HG03342 (cell line): ENCODE measurements around the gene TGM3.
"Not testable (repeated sequence)": the region's sequence is repeated elsewhere in the genome, so short reads cannot be mapped to it uniquely, and the experiment has no call there.

Source experiments
- ATAC-seq: cut with Tn5 transposase; IDR thresholded peaks from one replicate; pipeline ENCODE4 v1.9.1; 2021; ENCODE audit warnings: mild to moderate bottlenecking, moderate library complexity; ENCODE audit not compliant: unreplicated experiment

TGM3 gene, protein sequence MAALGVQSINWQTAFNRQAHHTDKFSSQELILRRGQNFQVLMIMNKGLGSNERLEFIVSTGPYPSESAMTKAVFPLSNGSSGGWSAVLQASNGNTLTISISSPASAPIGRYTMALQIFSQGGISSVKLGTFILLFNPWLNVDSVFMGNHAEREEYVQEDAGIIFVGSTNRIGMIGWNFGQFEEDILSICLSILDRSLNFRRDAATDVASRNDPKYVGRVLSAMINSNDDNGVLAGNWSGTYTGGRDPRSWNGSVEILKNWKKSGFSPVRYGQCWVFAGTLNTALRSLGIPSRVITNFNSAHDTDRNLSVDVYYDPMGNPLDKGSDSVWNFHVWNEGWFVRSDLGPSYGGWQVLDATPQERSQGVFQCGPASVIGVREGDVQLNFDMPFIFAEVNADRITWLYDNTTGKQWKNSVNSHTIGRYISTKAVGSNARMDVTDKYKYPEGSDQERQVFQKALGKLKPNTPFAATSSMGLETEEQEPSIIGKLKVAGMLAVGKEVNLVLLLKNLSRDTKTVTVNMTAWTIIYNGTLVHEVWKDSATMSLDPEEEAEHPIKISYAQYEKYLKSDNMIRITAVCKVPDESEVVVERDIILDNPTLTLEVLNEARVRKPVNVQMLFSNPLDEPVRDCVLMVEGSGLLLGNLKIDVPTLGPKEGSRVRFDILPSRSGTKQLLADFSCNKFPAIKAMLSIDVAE

DNA sequence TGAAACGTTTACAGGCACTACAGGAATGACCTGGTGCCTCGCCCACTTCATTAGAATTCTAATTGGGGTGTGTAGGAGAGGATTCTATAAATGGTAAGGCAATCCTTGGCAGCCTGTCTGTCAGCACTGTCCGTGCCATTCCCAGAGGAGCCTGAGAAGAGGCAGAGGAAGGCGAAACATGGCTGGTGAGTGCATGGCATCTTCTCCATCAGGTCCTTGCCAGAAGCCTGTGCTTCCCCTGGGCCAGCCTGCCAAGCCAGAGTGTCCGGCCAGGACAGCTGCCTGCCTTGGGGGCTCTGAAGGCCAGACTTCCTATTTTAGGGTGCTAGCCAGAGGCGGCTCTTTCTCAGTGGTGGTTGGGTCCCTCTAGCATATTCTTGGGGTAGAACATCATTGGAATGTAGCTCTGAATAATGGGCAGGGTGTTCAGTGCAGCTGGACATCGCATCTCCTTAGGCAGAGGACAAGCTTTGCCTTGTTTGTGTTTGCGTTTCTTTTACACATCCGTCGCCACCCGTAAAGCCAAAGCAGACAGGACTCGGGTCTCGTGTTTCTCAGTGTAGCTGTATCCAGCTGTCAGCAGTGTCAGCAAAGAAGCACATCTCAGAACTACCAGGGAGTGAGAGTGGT is at the start of gene TGM3:
Gene TGM3 (plus strand): TSS at position 116 of the 630 bp plus-strand sequence. CDS start 63 bp downstream, at position 179.
- ATAC-seq = no peak

DNA sequence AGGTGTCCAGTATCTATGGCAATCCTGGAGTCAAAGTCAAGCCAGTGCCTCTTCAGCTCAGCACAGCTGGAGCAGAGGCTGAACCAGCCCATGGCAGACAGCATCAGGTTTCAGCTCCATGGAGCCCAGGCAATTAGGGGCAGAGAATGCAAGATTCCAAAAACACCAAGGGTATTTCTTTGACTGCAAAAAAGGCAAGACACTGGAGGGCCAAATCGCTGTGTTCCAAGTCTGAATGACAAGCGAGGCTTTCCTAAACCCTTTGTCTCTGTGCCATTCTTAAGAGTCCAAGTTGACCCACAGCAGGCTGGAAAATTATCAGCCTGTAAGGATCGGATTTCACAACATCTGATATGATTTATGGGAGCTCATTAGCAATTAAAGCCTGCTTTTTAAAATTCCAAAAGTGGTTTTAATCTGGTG is 49.7 kb upstream of the TGM3 start:
- no peak for ATAC-seq

DNA sequence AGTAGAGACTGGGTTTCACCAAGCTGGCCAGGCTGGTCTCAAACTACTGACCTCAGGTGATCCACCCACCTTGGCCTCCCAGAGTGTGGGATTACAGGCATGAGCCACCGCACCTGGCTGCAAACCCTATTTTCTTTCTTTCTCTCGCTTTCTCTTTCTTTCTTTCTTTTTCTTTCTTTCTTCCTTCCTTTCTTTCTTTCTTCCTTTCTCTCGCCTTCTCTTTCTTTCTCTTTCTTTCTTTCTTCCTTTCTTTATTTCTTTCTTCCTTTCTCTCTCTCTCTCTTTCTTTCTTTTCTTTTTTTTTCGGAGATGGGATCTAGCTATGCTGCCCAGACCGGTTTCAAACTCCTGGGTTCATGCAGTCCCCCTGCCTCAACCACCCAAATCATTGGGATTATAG is 47.0 kb upstream of the TGM3 start:
- ATAC-seq = no peak

GRCh38 chr20:2249935-2250334 is 45.9 kb upstream of the TGM3 start:
- ATAC-seq = no peak

- no peak for ATAC-seq
Observed at GRCh38 chr20:2252419-2252997, 43.3 kb upstream of the TGM3 start.

GRCh38 chr20:2253256-2253655 is 42.5 kb upstream of the TGM3 start:
- ATAC-seq = no peak

- no peak for ATAC-seq
Observed at GRCh38 chr20:2254333-2254732, 41.5 kb upstream of the TGM3 start.

- ATAC-seq = no peak
Observed at GRCh38 chr20:2255926-2256531, 39.8 kb upstream of the TGM3 start.

DNA sequence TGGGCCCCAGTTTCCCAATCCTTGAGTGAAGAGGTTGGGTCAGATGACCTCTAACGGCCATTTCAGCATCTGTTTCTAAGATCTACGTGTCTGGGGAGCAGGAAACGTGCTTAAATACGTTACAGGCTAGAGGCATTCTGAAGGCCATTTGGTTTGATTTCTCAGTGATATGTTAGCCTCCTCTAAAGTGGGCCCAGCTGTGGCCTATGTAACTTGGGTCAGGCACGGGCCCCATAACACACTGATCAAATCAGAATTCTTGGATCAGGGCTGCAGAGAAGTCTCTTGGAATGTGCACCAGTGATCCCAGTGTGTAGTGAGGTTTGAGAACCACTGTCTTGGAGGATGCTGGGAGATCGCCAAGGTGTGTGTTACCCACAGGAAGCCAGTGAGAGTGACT is 36.1 kb upstream of the TGM3 start:
- no peak for ATAC-seq

- ATAC-seq = no peak
Observed at GRCh38 chr20:2260250-2260649, 35.6 kb upstream of the TGM3 start.

DNA sequence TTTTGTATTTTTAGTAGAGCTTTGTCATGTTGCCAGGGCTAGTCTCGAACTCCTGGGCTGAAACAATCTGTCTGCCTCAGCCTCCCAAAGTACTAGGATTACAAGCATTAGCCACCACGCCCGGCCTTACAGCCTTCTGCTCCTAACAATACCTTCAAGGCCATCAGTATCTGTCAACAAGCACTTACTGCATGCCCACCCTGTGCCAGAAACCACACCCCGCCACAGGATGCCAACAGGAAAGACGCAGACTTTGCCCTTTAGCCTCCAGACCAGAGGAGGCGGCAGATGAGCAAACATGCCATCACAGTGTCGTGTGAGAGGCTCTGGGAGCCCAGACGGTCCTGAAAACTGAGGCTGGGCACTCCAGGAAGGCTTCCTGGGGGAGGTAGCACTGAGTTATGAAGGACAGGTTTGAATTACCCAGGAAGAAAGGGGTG is 34.7 kb upstream of the TGM3 start:
- ATAC-seq = no peak

DNA sequence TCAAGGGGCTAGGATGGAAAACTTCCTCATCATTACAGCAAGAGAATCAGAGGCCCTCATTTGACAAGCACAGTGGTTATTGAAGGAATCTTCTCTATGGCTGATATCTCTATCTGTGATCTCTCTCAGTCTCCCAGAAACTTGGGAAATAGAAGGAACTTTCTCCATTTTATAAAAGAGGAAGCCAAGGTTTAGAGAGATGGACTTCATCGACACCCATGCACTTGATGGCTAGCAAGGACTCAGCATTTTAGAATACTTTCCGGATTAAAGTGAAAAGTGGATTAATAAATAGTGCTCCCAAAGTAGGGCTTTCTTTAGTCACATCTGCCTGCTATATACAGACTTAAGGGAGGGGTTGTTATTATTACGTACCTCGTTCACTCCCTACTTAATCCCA is 34.2 kb upstream of the TGM3 start:
- ATAC-seq = no peak

DNA sequence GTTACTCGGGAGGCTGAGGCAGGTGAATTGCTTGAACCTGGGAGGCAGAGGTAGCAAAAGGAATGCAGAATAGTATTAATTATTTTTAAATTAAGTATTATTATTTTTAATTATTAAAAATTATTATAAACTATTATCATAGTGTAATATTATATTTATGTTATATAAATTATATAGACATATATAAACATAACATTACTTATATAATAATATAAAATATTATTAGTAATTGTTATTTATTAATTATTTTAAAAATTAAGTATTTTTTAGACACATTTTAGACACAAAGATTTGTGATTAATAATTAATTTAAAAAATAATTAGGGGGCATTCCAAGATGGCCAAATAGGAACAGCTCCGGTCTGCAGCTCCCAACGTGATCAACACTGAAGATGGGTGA is 31.7 kb upstream of the TGM3 start:
- ATAC-seq = no peak

DNA sequence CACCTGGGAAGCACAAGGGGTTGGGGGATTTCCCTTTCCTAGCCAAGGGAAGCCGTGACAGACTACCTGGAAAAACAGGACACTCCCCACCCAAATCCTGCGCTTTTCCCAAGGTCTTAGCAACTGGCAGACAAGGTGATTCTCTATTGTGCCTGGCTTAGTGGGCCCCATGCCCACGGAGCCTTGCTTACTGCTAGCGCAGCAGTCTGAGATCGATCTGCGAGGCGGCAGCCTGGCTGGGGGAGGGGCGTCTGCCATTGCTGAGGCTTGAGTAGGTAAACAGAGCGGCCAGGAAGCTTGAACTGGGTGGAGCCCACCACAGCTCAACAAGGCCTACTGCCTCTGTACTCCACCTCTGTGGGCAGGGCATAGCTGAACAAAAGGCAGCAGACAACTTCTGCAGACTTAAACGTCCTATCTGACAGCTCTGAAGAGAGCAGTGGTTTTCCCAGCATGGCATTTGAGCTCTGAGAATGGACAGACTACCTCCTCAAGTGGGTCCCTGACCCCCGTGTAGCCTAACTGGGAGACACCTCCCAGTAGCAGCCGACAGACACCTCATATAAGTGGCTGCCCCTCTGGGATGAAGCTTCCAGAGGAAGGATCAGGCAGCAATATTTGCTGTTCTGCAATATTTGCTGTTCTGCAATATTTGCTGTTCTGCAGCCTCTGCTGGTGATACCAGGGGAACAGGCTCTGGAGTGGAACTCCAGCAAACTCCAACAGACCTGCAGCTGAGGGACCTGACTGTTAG is 31.0 kb upstream of the TGM3 start:
- not testable (repeated sequence) for ATAC-seq

GRCh38 chr20:2273634-2274302 is 22.0 kb upstream of the TGM3 start:
- no peak for ATAC-seq

DNA sequence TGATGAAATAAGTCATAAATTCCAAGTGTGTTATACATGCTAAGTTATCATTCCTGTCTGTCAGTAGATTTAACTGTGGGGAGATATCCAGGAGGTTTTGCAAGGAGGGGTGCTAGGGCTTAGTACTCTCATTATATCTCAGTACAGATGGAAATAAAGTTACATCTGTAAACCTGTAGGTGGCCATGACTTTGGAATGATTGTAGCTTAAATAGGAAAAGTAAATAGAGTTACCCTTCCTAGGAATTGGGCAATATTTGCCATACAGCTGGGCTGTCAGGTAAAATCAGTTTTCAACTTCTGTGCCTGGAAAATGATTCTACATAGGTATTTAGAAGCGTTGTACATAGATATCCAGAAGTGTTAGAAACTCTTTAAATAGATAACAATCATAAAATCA is 19.8 kb upstream of the TGM3 start:
- no peak for ATAC-seq

DNA sequence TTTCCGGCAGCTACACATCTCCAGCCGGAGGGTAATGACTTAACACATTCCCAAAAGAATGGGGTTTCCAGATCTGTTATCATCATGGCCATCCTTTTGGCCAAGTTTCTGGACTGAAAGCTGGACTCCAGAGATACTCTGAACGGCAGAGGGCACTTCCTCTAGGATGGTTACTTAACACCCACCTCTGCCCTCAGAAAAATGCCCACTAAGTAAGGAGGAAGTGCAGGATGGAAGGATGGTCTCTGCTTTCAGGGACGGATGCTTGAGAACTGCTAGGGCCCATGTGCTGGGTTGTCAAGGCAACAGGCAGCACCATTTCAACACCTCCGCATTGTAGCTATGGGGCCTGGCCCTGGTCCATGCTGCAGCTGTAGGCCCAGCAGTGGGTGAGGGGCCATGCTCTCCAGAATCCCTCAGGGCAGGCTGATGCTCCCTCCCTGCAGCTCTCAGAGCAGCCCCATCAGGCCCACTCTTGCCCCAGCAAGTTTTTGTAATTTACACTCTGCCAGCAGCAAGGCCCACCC is 16.5 kb upstream of the TGM3 start:
- ATAC-seq = no peak

- no peak for ATAC-seq
Observed at GRCh38 chr20:2280082-2280481, 15.7 kb upstream of the TGM3 start.

- ATAC-seq = no peak
Observed at GRCh38 chr20:2281563-2281962, 14.2 kb upstream of the TGM3 start.

DNA sequence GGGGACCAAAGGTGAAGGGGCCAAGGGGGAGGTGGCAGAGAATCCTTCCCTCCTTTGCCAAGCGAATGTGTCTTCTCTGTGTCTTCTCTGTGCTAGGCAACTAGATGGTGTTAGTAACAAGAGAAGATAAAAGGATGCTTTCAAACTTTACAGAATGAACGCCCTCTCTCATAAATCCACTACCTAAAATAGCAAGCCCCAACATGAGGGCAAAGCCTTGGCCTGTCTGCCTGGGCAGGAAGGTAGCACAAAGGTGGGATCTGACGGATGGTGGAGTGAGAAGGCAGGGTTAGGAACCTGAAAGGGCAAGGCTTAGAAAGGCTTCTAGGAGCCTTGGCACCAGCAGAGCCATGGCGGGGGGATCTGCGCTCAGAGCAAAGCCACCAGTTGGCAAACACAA is 13.6 kb upstream of the TGM3 start:
- no peak for ATAC-seq
